ENCODE data around the gene ACAP3.

ACAP3 gene

GRCh38 chr1:1344655-1345361 lies 37.1 kb upstream of the ACAP3 start:
- peak; percentile 4 for DNase-seq

GRCh38 chr1:1343811-1344421 lies 36.2 kb upstream of the ACAP3 start:
- DNase-seq = no peak

GRCh38 chr1:1342584-1343115 lies 34.9 kb upstream of the ACAP3 start:
- no peak for DNase-seq

GRCh38 chr1:1342061-1342562 lies 34.4 kb upstream of the ACAP3 start:
- DNase-seq = no peak

GRCh38 chr1:1341549-1342021 lies 33.9 kb upstream of the ACAP3 start:
- DNase-seq = no peak

- no peak for DNase-seq
Observed at GRCh38 chr1:1340791-1341548, 33.2 kb upstream of the ACAP3 start.

GRCh38 chr1:1340185-1340584 lies 32.5 kb upstream of the ACAP3 start:
- no peak for DNase-seq

GRCh38 chr1:1338278-1338677 lies 30.5 kb upstream of the ACAP3 start:
- DNase-seq = no peak

- DNase-seq = no peak
Observed at GRCh38 chr1:1337793-1338147, 30.0 kb upstream of the ACAP3 start.

GRCh38 chr1:1336931-1337792 lies 29.4 kb upstream of the ACAP3 start:
- no peak for DNase-seq

- DNase-seq = no peak
Observed at GRCh38 chr1:1336446-1336845, 28.7 kb upstream of the ACAP3 start.

GRCh38 chr1:1335792-1336248 lies 28.1 kb upstream of the ACAP3 start:
- DNase-seq = no peak

GRCh38 chr1:1335283-1335682 lies 27.6 kb upstream of the ACAP3 start:
- DNase-seq = no peak

GRCh38 chr1:1334835-1335234 lies 27.1 kb upstream of the ACAP3 start:
- no peak for DNase-seq

GRCh38 chr1:1333551-1334241 lies 26.0 kb upstream of the ACAP3 start:
- no peak for DNase-seq

GRCh38 chr1:1332774-1333480 lies 25.2 kb upstream of the ACAP3 start:
- DNase-seq = no peak

- DNase-seq = no peak
Observed at GRCh38 chr1:1332031-1332755, 24.5 kb upstream of the ACAP3 start.

GRCh38 chr1:1331068-1331965 lies 23.6 kb upstream of the ACAP3 start, which contains the start of gene TAS1R3:
Gene TAS1R3 (plus strand): TSS chr1:1331280. CDS start chr1:1331346, 66 bp downstream.
- DNase-seq = no peak

GRCh38 chr1:1330366-1331067 lies 22.8 kb upstream of the ACAP3 start:
- DNase-seq = no peak

All from OCI-M1 (cell line).